Measurements from ENCODE around the gene RCBTB2. TPM values are rescaled to one million over a fixed set of nuclear protein-coding genes. Genes with fewer than 3 reads are reported as not detected.

The RCBTB2 gene
- total RNA-seq, 1 experiment from 2014 or later = 11.7 TPM

- no peaks in the 10 kb centered on the region for H4K20me1 ChIP-seq (ENCODE audit: control insufficient read depth, insufficient read depth, insufficient read length)
- no CpG with 5 or more reads among the region's 1 CpG for WGBS (ENCODE audit: extremely low coverage, insufficient read length, low lambda C conversion rate)
- H3K27ac Mint-ChIP-seq = no peak overlapping the region
These were observed 54.5 kb downstream of the RCBTB2 start for GRCh38 chr13:48478391-48478790.

More at GRCh38 chr13:48478391-48478790, 54.5 kb downstream of the RCBTB2 start:
- no peaks in the 10 kb centered on the region for H3K27me3 ChIP-seq (ENCODE audit: insufficient read depth, low read length)
- H3K9ac ChIP-seq (ENCODE audit: extremely low read depth, insufficient read length, low read length) = no peak overlapping the region
- Mint-ChIP-seq H3K4me1 (no peaks in the 10 kb centered on the region), H3K4me3 (no peak overlapping the region), H3K27me3 (ENCODE audit: low read depth) (no peaks in the 10 kb centered on the region), H3K9me3 (no peaks in the 10 kb centered on the region), H3K36me3 (ENCODE audit: insufficient read depth in 1 of 3, low read depth in 3 of 3) (no peaks in the 10 kb centered on the region)
- H2BK15ac ChIP-seq (ENCODE audit: low read depth, low read length) = no peak overlapping the region
- H3T11ph ChIP-seq (ENCODE audit: low read length) = no peak overlapping the region
- no peak overlapping the region for H4K5ac ChIP-seq (ENCODE audit: insufficient read length, low read depth, low read length)
- no peak overlapping the region for H2BK20ac ChIP-seq (ENCODE audit: low read depth, low read length, poor library complexity, severe bottlenecking)
- no peaks in the 10 kb centered on the region for H3K79me1 ChIP-seq (ENCODE audit: insufficient read depth, low read depth, low read length, poor library complexity, severe bottlenecking)
- no peak overlapping the region for H2AK5ac ChIP-seq (ENCODE audit: insufficient read length, low read length)
- no peak overlapping the region for H4K8ac ChIP-seq (replicated peaks; ENCODE audit: insufficient read length, low read depth, low read length)
- H3K23me2 ChIP-seq (ENCODE audit: insufficient read length, low read depth, low read length, poor library complexity, severe bottlenecking) = no peaks in the 10 kb centered on the region
- no peak for DNase-seq
- no peaks in the 10 kb centered on the region for H3K79me2 ChIP-seq (ENCODE audit: insufficient read depth, low read length)
- no peak overlapping the region for H2BK12ac ChIP-seq (ENCODE audit: insufficient read length, low read depth, low read length)
- H3K4me1 ChIP-seq (ENCODE audit: insufficient read depth, low read length) = no peaks in the 10 kb centered on the region
- no peak overlapping the region for H4K91ac ChIP-seq (ENCODE audit: insufficient read length, low read depth, low read length)
- no peak overlapping the region for H3K14ac ChIP-seq (ENCODE audit: insufficient read depth, low read length)
- H2BK5ac ChIP-seq (ENCODE audit: insufficient read length, low read length) = no peak overlapping the region
- no peak overlapping the region for H2BK120ac ChIP-seq (ENCODE audit: low read depth, low read length, poor library complexity, severe bottlenecking)
- no peak overlapping the region for H3K4me2 ChIP-seq (ENCODE audit: insufficient read depth, insufficient read length, low read length)
- no peak for TF ChIP-seq CTCF (conservative IDR thresholded peaks at IDR 0.05)
- no peaks in the 10 kb centered on the region for H3K9me3 ChIP-seq (ENCODE audit: control insufficient read depth, low read depth, low read length)
- no peak overlapping the region for H3K18ac ChIP-seq (ENCODE audit: insufficient read length, low read depth, low read length)
- no peak overlapping the region for H2AFZ ChIP-seq (ENCODE audit: low read length)
- no peak overlapping the region for H3K23ac ChIP-seq (ENCODE audit: insufficient read length, low read depth, low read length)
- H3K56ac ChIP-seq (ENCODE audit: insufficient read length, low read depth, low read length) = no peak overlapping the region
- no peak overlapping the region for H3K27ac ChIP-seq (ENCODE audit: insufficient read length, low read depth, low read length)
- H3K4ac ChIP-seq (ENCODE audit: low read depth, low read length) = no peak overlapping the region

All from H9 (cell line).